Stimulated activated naive CD4-positive, alpha-beta T cell treated with Interleukin-2 at 50 U/mL for 16 hours (primary cell): ENCODE measurements around the gene GRHPR.

Experiments used
- DNase-seq: peaks from one replicate; lab custom pipeline; 2025; lab: John Stamatoyannopoulos, UW

The GRHPR gene

GRCh38 chr9:37399336-37399735 is 23.2 kb upstream of the GRHPR start:
- DNase-seq = no peak

GRCh38 chr9:37404590-37404989 is 17.9 kb upstream of the GRHPR start:
- no peak for DNase-seq

- no peak for DNase-seq
Observed at GRCh38 chr9:37405350-37405749, 17.1 kb upstream of the GRHPR start.

GRCh38 chr9:37405764-37406380 is 16.6 kb upstream of the GRHPR start:
- no peak for DNase-seq

- no peak for DNase-seq
Observed at GRCh38 chr9:37406603-37407401, 15.7 kb upstream of the GRHPR start.

- no peak for DNase-seq
Observed at GRCh38 chr9:37407468-37407867, 15.0 kb upstream of the GRHPR start.

- peak; percentile 89 for DNase-seq
Observed at GRCh38 chr9:37408933-37409710, 13.4 kb upstream of the GRHPR start.

GRCh38 chr9:37410354-37410861 is 12.1 kb upstream of the GRHPR start:
- no peak for DNase-seq

- DNase-seq = peak; percentile 8
Observed at GRCh38 chr9:37410969-37411785, 11.3 kb upstream of the GRHPR start.

GRCh38 chr9:37412431-37413151 is 9.9 kb upstream of the GRHPR start:
- no peak for DNase-seq

GRCh38 chr9:37413311-37413710 is 9.2 kb upstream of the GRHPR start:
- DNase-seq = no peak

- no peak for DNase-seq
Observed at GRCh38 chr9:37414503-37414943, 8.0 kb upstream of the GRHPR start.

- DNase-seq = peak; percentile 73
Observed at GRCh38 chr9:37415011-37415719, 7.3 kb upstream of the GRHPR start.

DNA sequence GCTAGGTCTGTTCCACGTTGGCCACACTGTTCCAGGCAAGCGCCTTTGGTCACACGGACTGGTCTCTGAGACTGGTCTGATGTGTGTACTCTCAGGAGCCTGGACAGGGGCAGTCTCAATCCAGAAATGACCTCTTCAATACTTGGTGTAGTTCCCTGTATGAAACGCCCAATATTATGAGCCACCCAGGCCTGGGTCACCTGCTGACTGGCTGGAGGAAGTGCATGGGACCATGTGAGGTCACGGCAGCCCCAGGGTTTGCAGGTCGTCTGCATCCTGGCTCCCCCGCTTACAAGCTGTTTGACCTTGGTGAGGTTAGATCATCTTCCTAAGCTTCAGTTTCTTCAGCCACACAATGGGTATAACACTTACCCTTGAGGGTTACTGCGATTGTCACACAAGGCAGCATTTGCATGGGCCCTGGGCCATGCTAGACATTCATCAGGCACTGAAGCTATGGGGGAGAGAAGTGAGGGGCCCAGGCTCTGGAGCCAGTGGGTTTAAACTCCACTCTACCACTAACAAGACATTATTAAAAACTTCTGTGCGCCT is 5.2 kb upstream of the GRHPR start:
- DNase-seq = no peak

DNA sequence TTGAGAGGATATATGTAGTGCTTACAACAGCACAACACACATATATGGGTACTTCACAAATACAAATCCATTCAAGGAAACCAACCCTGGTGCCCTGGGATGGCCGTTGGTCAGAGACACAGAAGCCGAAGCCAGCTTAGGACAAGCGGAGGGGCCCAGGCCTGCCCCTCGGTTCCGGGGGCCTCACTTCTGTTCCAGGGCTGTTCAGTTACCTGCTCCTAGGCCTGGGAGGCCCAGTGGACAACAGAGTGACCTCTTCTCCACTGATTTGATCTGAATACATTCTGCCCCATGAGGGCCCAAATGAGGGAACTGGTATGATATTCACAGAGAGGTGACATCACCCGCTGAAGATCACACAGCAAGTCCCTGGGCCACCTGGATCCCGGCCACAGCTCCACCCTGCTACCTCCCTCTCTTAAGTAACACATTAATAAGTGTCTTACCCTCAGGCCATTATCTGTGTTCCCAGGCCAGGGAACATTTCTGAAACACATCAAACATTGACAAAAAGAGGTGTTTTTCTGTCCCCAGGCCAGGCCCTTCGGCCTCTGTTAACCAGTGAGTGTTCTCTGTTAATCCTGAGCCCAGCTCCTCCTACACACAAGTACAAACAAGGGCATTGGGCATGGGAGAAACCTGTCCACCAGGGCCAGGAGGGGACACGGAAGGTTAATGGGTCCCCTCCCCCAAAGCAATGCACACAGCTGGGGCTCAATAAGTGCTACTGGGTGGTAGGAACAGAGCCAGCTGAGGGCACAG is 4.5 kb upstream of the GRHPR start:
- no peak for DNase-seq

DNA sequence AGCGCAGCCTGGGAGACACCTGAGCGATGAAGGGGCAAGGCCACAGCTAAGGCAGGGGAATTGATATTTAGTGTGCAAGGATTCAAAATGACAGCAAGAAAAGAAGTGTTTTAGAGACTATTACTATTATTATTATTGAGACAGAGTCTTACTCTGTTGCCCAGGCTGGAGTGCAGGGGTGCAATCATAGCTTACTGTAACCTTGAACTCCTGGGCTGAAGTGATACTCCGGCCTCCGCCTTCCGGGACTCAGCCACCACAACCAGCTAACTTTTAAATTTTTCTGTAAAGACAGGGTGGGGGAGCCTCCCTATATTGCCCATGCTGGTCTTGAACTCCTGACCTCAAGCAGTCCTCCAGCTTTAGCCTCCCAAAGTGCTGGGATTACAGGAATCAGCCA is 3.3 kb upstream of the GRHPR start:
- DNase-seq = no peak

DNA sequence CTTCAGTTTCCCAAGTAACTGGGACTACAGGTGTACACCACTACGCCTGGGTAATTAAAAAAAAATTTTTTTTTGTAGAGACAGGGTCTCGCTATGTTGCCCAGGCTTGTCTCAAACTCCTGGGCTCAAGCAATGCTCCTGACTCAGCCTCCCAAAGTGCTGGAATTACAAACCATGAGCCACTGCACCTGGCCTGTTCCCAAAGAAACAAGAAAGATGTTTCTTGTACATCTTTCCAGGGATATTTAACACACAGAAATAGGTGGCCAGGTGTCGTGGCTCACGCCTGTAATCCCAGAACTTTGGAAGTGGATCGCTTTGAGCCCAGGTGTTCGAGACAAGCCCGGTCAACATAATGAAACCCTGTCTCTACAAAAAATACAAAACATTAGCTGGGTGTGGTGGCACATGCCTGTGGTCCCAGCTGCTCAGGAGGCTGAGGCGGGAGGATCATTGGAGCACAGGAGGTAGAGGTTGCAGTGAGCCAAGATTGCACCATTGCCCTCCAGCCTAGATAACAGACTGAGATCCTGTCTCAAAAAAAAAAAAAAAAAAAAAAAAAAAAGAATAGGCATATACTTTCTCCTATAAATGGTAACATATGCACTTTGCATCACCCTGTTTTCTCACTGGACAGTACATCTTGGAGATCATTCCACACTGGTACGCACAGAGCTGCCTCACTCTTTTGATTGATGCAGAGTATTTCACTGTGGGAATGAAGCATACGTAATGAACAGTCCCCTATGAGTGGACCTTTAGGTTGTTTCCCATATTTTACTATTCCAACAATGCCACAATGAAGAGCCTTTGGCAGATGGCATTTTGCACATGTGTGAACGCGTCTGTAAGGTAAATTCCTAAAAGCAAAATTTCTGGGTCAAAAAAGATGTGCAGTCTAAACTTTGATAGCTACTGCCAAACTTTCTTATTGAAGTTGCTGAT is 2.0 kb upstream of the GRHPR start:
- no peak for DNase-seq

GRCh38 chr9:37421914-37422288 is 595 bp upstream of the GRHPR start:
- no peak for DNase-seq
